ENCODE data around the gene CEP104. TPM values are rescaled to one million over a fixed set of nuclear protein-coding genes. Genes with fewer than 3 reads are reported as not detected.
A peak's percentile ranks its signal among the peaks of the same experiment; 100 is the strongest.

CEP104 gene
- total and polyA plus RNA-seq, 9 of the 15 experiments (the other 6 are each of a cell fraction or from before 2014, with no cell fraction given) = 11.2 to 63.4 (median 42.6) TPM

DNA sequence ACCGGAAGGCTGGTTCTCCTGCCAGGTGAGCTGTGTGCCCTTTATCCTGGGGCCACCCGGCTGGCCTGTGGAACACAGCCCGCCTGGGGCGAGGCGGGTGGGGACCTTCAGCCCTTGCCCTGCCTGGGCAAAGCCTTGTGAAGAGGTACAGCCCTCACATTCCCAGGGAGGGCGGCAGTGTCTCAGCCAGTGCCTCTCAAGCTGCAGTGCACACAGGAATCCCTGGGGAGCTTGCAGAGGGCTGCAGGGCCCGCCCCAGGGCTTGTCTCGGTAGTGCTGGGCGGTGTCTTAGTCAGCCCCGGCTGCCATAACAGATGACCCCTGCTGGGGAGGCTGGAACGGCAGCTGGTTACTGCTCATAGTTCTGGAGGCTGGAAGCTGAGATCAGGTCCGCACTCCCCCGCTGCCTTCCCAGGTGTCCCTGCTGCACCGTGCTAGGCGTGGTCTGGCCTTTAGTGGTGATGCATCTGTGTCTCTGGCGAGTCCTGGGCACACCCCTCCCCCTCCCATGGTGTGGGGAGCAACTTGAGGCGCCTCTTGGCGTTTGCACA lies 12.8 kb upstream of the CEP104 start (continued):
- TF ChIP-seq, protein P1, sequence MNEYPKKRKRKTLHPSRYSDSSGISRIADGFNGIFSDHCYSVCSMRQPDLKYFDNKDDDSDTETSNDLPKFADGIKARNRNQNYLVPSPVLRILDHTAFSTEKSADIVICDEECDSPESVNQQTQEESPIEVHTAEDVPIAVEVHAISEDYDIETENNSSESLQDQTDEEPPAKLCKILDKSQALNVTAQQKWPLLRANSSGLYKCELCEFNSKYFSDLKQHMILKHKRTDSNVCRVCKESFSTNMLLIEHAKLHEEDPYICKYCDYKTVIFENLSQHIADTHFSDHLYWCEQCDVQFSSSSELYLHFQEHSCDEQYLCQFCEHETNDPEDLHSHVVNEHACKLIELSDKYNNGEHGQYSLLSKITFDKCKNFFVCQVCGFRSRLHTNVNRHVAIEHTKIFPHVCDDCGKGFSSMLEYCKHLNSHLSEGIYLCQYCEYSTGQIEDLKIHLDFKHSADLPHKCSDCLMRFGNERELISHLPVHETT (CRISPR knock-in tag; conservative IDR thresholded peaks at IDR 0.05 in 1 of 2, IDR thresholded peaks at IDR 0.05 in 1 of 2) = no peak
- TF ChIP-seq HDAC2 (IDR thresholded peaks at IDR 0.05) (0 out of 2 replicates have a peak, but pooled peaks have one; percentile 52), NBN (IDR thresholded peaks at IDR 0.05; ENCODE audit: low read depth) (no peak), FOSL1 (tag; conservative IDR thresholded peaks at IDR 0.05) (no peak), BCL6 (CRISPR knock-in tag; IDR thresholded peaks at IDR 0.05) (no peak), ZC3H4 (CRISPR knock-in tag; IDR thresholded peaks at IDR 0.05; ENCODE audit: borderline replicate concordance) (no peak), ZNF77 (CRISPR knock-in tag; IDR thresholded peaks at IDR 0.05) (no peak), HDGF (IDR thresholded peaks at IDR 0.05) (no peak), POLR2AphosphoS2 (IDR thresholded peaks at IDR 0.05; ENCODE audit: low read length) (no peak), LCOR (CRISPR knock-in tag; IDR thresholded peaks at IDR 0.05) (no peak)
- TF ChIP-seq, protein P2, sequence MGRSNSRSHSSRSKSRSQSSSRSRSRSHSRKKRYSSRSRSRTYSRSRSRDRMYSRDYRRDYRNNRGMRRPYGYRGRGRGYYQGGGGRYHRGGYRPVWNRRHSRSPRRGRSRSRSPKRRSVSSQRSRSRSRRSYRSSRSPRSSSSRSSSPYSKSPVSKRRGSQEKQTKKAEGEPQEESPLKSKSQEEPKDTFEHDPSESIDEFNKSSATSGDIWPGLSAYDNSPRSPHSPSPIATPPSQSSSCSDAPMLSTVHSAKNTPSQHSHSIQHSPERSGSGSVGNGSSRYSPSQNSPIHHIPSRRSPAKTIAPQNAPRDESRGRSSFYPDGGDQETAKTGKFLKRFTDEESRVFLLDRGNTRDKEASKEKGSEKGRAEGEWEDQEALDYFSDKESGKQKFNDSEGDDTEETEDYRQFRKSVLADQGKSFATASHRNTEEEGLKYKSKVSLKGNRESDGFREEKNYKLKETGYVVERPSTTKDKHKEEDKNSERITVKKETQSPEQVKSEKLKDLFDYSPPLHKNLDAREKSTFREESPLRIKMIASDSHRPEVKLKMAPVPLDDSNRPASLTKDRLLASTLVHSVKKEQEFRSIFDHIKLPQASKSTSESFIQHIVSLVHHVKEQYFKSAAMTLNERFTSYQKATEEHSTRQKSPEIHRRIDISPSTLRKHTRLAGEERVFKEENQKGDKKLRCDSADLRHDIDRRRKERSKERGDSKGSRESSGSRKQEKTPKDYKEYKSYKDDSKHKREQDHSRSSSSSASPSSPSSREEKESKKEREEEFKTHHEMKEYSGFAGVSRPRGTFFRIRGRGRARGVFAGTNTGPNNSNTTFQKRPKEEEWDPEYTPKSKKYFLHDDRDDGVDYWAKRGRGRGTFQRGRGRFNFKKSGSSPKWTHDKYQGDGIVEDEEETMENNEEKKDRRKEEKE (IDR thresholded peaks at IDR 0.05; ENCODE audit: borderline replicate concordance in 1 of 2, control insufficient read depth in 1 of 2, low read depth in 2 of 2, low read length in 1 of 2) = no peak
- TF ChIP-seq, protein P3, sequence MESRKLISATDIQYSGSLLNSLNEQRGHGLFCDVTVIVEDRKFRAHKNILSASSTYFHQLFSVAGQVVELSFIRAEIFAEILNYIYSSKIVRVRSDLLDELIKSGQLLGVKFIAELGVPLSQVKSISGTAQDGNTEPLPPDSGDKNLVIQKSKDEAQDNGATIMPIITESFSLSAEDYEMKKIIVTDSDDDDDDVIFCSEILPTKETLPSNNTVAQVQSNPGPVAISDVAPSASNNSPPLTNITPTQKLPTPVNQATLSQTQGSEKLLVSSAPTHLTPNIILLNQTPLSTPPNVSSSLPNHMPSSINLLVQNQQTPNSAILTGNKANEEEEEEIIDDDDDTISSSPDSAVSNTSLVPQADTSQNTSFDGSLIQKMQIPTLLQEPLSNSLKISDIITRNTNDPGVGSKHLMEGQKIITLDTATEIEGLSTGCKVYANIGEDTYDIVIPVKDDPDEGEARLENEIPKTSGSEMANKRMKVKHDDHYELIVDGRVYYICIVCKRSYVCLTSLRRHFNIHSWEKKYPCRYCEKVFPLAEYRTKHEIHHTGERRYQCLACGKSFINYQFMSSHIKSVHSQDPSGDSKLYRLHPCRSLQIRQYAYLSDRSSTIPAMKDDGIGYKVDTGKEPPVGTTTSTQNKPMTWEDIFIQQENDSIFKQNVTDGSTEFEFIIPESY (CRISPR knock-in tag; IDR thresholded peaks at IDR 0.05) = peak; percentile 44; the same call in 1 of the 2 replicates
- TF ChIP-seq, protein P4, sequence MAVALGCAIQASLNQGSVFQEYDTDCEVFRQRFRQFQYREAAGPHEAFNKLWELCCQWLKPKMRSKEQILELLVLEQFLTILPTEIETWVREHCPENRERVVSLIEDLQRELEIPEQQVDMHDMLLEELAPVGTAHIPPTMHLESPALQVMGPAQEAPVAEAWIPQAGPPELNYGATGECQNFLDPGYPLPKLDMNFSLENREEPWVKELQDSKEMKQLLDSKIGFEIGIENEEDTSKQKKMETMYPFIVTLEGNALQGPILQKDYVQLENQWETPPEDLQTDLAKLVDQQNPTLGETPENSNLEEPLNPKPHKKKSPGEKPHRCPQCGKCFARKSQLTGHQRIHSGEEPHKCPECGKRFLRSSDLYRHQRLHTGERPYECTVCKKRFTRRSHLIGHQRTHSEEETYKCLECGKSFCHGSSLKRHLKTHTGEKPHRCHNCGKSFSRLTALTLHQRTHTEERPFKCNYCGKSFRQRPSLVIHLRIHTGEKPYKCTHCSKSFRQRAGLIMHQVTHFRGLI (CRISPR knock-in tag; IDR thresholded peaks at IDR 0.05) = no peak
- TF ChIP-seq, protein P5, sequence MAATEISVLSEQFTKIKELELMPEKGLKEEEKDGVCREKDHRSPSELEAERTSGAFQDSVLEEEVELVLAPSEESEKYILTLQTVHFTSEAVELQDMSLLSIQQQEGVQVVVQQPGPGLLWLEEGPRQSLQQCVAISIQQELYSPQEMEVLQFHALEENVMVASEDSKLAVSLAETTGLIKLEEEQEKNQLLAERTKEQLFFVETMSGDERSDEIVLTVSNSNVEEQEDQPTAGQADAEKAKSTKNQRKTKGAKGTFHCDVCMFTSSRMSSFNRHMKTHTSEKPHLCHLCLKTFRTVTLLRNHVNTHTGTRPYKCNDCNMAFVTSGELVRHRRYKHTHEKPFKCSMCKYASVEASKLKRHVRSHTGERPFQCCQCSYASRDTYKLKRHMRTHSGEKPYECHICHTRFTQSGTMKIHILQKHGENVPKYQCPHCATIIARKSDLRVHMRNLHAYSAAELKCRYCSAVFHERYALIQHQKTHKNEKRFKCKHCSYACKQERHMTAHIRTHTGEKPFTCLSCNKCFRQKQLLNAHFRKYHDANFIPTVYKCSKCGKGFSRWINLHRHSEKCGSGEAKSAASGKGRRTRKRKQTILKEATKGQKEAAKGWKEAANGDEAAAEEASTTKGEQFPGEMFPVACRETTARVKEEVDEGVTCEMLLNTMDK (IDR thresholded peaks at IDR 0.05; ENCODE audit: borderline replicate concordance, insufficient read depth, low read depth, low read length, poor library complexity, severe bottlenecking) = peak; percentile 47
